ENCODE data around the gene TRAF2.

- no peak for TF ChIP-seq THRA (CRISPR knock-in tag; IDR thresholded peaks at IDR 0.05; ENCODE audit: borderline replicate concordance)
- TF ChIP-seq CTCF (CRISPR knock-in tag; IDR thresholded peaks at IDR 0.05): peak; percentile 75
- no peak for TF ChIP-seq POLR2A (IDR thresholded peaks at IDR 0.05; ENCODE audit: insufficient read depth in 1 of 2, low read depth in 2 of 2, low read length in 2 of 2)
- TF ChIP-seq ZBTB8A (CRISPR knock-in tag; IDR thresholded peaks at IDR 0.05; ENCODE audit: borderline replicate concordance, low read depth): no peak
- TF ChIP-seq SRSF9 (IDR thresholded peaks at IDR 0.05; ENCODE audit: borderline replicate concordance, insufficient read depth, low read depth, low read length, poor library complexity, severe bottlenecking): no peak
- TF ChIP-seq BRCA1 (CRISPR knock-in tag; IDR thresholded peaks at IDR 0.05): no peak
- TF ChIP-seq JUN (CRISPR knock-in tag; IDR thresholded peaks at IDR 0.05): no peak
- no peak for TF ChIP-seq RERE (CRISPR knock-in tag; IDR thresholded peaks at IDR 0.05; ENCODE audit: low read depth)
- no peak for TF ChIP-seq GABPA (IDR thresholded peaks at IDR 0.05; ENCODE audit: low read depth, low read length)
- TF ChIP-seq GABPA (CRISPR knock-in tag; IDR thresholded peaks at IDR 0.05; ENCODE audit: low read depth): no peak
- no peak for TF ChIP-seq HOXA9 (CRISPR knock-in tag; IDR thresholded peaks at IDR 0.05; ENCODE audit: borderline replicate concordance)
- TF ChIP-seq, protein P1, sequence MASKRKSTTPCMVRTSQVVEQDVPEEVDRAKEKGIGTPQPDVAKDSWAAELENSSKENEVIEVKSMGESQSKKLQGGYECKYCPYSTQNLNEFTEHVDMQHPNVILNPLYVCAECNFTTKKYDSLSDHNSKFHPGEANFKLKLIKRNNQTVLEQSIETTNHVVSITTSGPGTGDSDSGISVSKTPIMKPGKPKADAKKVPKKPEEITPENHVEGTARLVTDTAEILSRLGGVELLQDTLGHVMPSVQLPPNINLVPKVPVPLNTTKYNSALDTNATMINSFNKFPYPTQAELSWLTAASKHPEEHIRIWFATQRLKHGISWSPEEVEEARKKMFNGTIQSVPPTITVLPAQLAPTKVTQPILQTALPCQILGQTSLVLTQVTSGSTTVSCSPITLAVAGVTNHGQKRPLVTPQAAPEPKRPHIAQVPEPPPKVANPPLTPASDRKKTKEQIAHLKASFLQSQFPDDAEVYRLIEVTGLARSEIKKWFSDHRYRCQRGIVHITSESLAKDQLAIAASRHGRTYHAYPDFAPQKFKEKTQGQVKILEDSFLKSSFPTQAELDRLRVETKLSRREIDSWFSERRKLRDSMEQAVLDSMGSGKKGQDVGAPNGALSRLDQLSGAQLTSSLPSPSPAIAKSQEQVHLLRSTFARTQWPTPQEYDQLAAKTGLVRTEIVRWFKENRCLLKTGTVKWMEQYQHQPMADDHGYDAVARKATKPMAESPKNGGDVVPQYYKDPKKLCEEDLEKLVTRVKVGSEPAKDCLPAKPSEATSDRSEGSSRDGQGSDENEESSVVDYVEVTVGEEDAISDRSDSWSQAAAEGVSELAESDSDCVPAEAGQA (IDR thresholded peaks at IDR 0.05; ENCODE audit: low read depth): no peak
- TF ChIP-seq, protein P1 (CRISPR knock-in tag; IDR thresholded peaks at IDR 0.05; ENCODE audit: borderline replicate concordance): no peak
- no peak for TF ChIP-seq HIVEP1 (CRISPR knock-in tag; IDR thresholded peaks at IDR 0.05)
- no peak for TF ChIP-seq ZNF121 (CRISPR knock-in tag; IDR thresholded peaks at IDR 0.05)
- no peak for TF ChIP-seq ZNF207 (IDR thresholded peaks at IDR 0.05; ENCODE audit: borderline replicate concordance)
Measured at GRCh38 chr9:136975644-136976043, 89.3 kb downstream of the TRAF2 start.
